ENCODE data around the gene CMTM7.
A peak's percentile ranks its signal among the peaks of the same experiment; 100 is the strongest.

CMTM7 gene

DNA sequence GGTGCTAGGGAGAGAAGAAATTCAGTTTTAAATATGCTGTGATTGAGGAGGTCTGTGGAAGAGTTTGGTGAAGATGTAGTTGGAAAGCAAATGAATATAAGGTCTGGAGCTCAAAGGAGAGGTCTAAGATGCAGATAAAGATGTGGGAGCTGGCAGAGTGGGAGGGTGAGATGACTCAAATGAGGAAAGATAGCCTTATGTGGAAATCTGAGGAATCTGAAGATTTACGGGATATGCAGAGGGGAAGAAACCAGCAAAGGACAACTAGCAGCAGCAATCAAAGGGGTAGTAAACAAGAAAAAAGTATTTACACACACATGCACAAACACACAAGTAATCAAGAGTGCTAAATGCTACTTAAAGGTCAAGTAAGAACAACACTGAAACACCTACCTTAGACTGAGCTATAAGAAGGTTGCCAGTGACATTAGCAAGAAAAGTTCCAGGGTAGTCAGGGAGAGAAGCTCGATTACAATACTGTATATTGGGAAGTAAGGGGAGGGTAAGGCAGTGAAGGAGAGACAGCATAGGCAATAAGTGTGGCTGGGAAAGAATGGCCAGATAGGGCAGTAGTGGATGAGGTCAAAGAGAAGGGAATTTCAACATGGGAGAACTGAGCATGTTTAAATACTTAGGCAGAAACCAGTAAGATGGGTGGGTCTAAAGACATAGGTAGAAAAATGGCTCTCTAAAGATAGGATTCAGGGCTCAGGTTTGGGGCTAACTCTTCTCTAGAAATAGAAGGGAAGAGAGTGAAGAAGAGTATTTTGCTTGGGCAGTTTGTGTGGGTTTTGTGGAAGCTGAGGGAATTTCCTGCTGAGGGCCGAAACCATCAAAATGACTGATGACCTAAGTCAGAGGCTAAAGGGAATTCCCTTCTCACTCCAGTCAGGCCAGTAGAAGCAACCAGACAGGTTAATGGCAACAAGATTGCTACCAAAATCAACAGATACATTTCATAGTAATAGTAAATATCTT, 102.1 kb downstream of the CMTM7 start:
- WGBS (ENCODE audit: extremely low coverage, insufficient coverage, insufficient read length), result no CpG with 5 or more reads among the region's 3 CpGs
- peak; percentile 17 to 57 for DNase-seq
- no peak overlapping the region for H4K8ac ChIP-seq (ENCODE audit: low read depth, low read length)
- H3K79me1 ChIP-seq (ENCODE audit: low read length), result no peaks in the 10 kb centered on the region
- H2BK12ac ChIP-seq (ENCODE audit: low read length), result no peak overlapping the region
- H2AK5ac ChIP-seq (ENCODE audit: low read length), result peak overlapping the region; percentile 64
- H3K27ac ChIP-seq (ENCODE audit: low read depth, low read length), result peak overlapping the region; percentile 1
- no peaks in the 10 kb centered on the region for H3K9me3 ChIP-seq (ENCODE audit: insufficient read depth, low read depth, low read length)
- H3K4me2 ChIP-seq (ENCODE audit: low read length), result no peak overlapping the region
- H2BK120ac ChIP-seq (ENCODE audit: insufficient read depth, low read length, poor library complexity), result no peak overlapping the region
- H3K4me1 ChIP-seq (ENCODE audit: control insufficient read depth in 1 of 2, insufficient read depth in 2 of 2, low read length in 2 of 2), result peaks cover 8 to 13% of the 10 kb centered on the region in 2 experiments
- no peak overlapping the region for H4K12ac ChIP-seq (ENCODE audit: low read depth, low read length)
- H3K23ac ChIP-seq (ENCODE audit: low read length), result no peak overlapping the region
- no peak overlapping the region for H3K14ac ChIP-seq (ENCODE audit: low read length)
- no peaks in the 10 kb centered on the region for H3K27me3 ChIP-seq (ENCODE audit: insufficient read depth, low read length)
- no peak overlapping the region for H2AFZ ChIP-seq (ENCODE audit: insufficient read depth, low read length, poor library complexity)
- H3K4ac ChIP-seq (ENCODE audit: low read depth, low read length), result no peak overlapping the region
- no peaks in the 10 kb centered on the region for H3K79me2 ChIP-seq (ENCODE audit: control insufficient read depth, insufficient read depth, low read length, poor library complexity)
- H2BK5ac ChIP-seq (ENCODE audit: low read depth, low read length, poor library complexity), result no peak overlapping the region
- no peak overlapping the region for H3K18ac ChIP-seq (ENCODE audit: low read length)
- H4K91ac ChIP-seq (ENCODE audit: low read depth, low read length), result no peak overlapping the region
- H3K9ac ChIP-seq (ENCODE audit: low read length), result no peak overlapping the region
- no peak overlapping the region for H3K4me3 ChIP-seq (ENCODE audit: low read depth, low read length)
- no peaks in the 10 kb centered on the region for H3K36me3 ChIP-seq (ENCODE audit: control insufficient read depth in 1 of 2, insufficient read depth in 2 of 2, low read length in 2 of 2)

DNA sequence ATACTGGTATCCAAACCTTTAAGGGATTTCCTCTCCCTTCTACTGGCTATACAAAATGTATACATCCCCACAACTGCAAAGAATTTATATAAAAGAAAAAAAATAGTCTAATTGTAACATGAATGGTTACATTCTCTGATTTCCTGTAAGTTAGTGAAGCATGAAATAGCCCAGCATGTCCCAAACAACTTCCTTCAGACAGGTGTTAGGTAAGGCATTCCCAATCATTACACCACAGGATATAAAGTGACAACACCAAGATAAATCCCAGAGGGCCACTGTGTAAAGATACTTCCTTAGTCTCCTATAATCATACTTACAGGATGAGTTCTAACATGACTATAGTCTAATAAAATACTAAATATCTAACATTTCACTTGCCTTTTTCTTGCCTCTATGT, 103.4 kb downstream of the CMTM7 start:
- Histone ChIP-seq H4K8ac (ENCODE audit: low read depth, low read length) (no peak overlapping the region), H3K79me2 (ENCODE audit: control insufficient read depth, insufficient read depth, low read length, poor library complexity) (no peaks in the 10 kb centered on the region), H3K36me3 (ENCODE audit: control insufficient read depth in 1 of 2, insufficient read depth in 2 of 2, low read length in 2 of 2) (no peaks in the 10 kb centered on the region), H2BK12ac (ENCODE audit: low read length) (no peak overlapping the region), H3K14ac (ENCODE audit: low read length) (no peak overlapping the region), H4K91ac (ENCODE audit: low read depth, low read length) (no peak overlapping the region), H3K27ac (ENCODE audit: low read depth, low read length) (no peak overlapping the region), H3K27me3 (ENCODE audit: insufficient read depth, low read length) (no peaks in the 10 kb centered on the region), H3K4me2 (ENCODE audit: low read length) (no peak overlapping the region), H3K18ac (ENCODE audit: low read length) (no peak overlapping the region), H3K4me1 (ENCODE audit: control insufficient read depth in 1 of 2, insufficient read depth in 2 of 2, low read length in 2 of 2) (peaks cover 8 to 13% of the 10 kb centered on the region in 2 experiments), H3K4me3 (ENCODE audit: low read depth, low read length) (no peak overlapping the region), H2AFZ (ENCODE audit: insufficient read depth, low read length, poor library complexity) (no peak overlapping the region), H3K4ac (ENCODE audit: low read depth, low read length) (no peak overlapping the region), H3K9ac (ENCODE audit: low read length) (no peak overlapping the region), H4K12ac (ENCODE audit: low read depth, low read length) (no peak overlapping the region), H2BK5ac (ENCODE audit: low read depth, low read length, poor library complexity) (no peak overlapping the region), H2AK5ac (ENCODE audit: low read length) (no peak overlapping the region), H2BK120ac (ENCODE audit: insufficient read depth, low read length, poor library complexity) (no peak overlapping the region), H3K23ac (ENCODE audit: low read length) (no peak overlapping the region), H3K79me1 (ENCODE audit: low read length) (no peaks in the 10 kb centered on the region), H3K9me3 (ENCODE audit: insufficient read depth, low read depth, low read length) (no peaks in the 10 kb centered on the region)
- DNase-seq, result no peak

DNA sequence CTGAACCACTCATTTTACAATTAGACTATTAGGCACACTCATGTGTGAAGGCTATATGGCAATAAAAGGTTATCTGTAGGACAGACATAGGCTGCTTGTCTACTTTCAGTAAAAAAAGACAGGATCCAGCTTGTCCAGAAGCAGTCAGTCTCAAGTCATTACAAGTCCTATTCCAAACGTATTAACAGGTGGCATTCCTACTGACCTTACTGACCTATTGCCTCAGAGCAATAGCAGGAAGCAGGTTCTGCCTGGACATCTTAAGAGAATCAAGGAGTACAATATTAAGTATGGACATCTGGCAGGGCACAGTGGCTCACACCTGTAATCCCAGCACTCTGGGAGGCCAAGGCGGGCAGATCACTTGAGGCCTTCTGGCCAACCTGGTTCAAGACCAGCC, 104.0 kb downstream of the CMTM7 start:
- no peaks in the 10 kb centered on the region for H3K9me3 ChIP-seq (ENCODE audit: insufficient read depth, low read depth, low read length)
- H3K4me1 ChIP-seq (ENCODE audit: control insufficient read depth in 1 of 2, insufficient read depth in 2 of 2, low read length in 2 of 2), result peaks cover 8 to 13% of the 10 kb centered on the region in 2 experiments
- no peaks in the 10 kb centered on the region for H3K27me3 ChIP-seq (ENCODE audit: insufficient read depth, low read length)
- no peak overlapping the region for H3K18ac ChIP-seq (ENCODE audit: low read length)
- no peak overlapping the region for H2AK5ac ChIP-seq (ENCODE audit: low read length)
- no peak overlapping the region for H3K4me3 ChIP-seq (ENCODE audit: low read depth, low read length)
- H2BK12ac ChIP-seq (ENCODE audit: low read length), result no peak overlapping the region
- no peak overlapping the region for H2BK5ac ChIP-seq (ENCODE audit: low read depth, low read length, poor library complexity)
- no peak overlapping the region for H3K27ac ChIP-seq (ENCODE audit: low read depth, low read length)
- H3K36me3 ChIP-seq (ENCODE audit: control insufficient read depth in 1 of 2, insufficient read depth in 2 of 2, low read length in 2 of 2), result no peaks in the 10 kb centered on the region
- H4K12ac ChIP-seq (ENCODE audit: low read depth, low read length), result no peak overlapping the region
- DNase-seq, result no peak
- H3K79me2 ChIP-seq (ENCODE audit: control insufficient read depth, insufficient read depth, low read length, poor library complexity), result no peaks in the 10 kb centered on the region
- no peak overlapping the region for H3K9ac ChIP-seq (ENCODE audit: low read length)
- H2BK120ac ChIP-seq (ENCODE audit: insufficient read depth, low read length, poor library complexity), result no peak overlapping the region
- H3K14ac ChIP-seq (ENCODE audit: low read length), result no peak overlapping the region
- no peak overlapping the region for H2AFZ ChIP-seq (ENCODE audit: insufficient read depth, low read length, poor library complexity)
- no CpG with 5 or more reads among the region's 2 CpGs for WGBS (ENCODE audit: extremely low coverage, insufficient coverage, insufficient read length)
- H3K79me1 ChIP-seq (ENCODE audit: low read length), result no peaks in the 10 kb centered on the region
- no peak overlapping the region for H4K91ac ChIP-seq (ENCODE audit: low read depth, low read length)
- H3K23ac ChIP-seq (ENCODE audit: low read length), result no peak overlapping the region
- no peak overlapping the region for H3K4ac ChIP-seq (ENCODE audit: low read depth, low read length)
- H4K8ac ChIP-seq (ENCODE audit: low read depth, low read length), result no peak overlapping the region
- no peak overlapping the region for H3K4me2 ChIP-seq (ENCODE audit: low read length)

DNA sequence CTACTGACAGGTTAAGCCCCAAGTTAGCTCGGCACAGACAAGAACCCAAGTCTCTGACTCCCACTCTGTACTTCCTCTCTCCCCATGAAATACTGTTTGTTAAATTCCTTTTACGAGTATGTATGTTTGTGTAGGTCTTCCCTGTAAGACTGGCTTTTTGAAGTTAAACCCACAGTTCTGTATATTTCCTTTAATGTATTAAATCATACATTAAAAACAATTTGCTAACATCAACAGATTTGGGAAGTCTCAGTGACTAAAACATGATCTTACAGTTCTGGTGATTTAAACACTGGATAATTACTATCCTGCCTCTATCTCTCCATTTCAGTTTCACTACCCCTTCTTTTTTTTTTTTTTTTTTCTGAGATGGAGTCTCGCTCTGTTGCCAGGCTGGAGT, 106.6 kb downstream of the CMTM7 start:
- peaks cover 8 to 12% of the 10 kb centered on the region in 2 experiments for H3K4me1 ChIP-seq (ENCODE audit: control insufficient read depth in 1 of 2, insufficient read depth in 2 of 2, low read length in 2 of 2)
- H3K27ac ChIP-seq (ENCODE audit: low read depth, low read length), result no peak overlapping the region
- no peaks in the 10 kb centered on the region for H3K36me3 ChIP-seq (ENCODE audit: control insufficient read depth in 1 of 2, insufficient read depth in 2 of 2, low read length in 2 of 2)
- no peak overlapping the region for H2BK120ac ChIP-seq (ENCODE audit: insufficient read depth, low read length, poor library complexity)
- H3K14ac ChIP-seq (ENCODE audit: low read length), result no peak overlapping the region
- H3K79me1 ChIP-seq (ENCODE audit: low read length), result peaks cover 4% of the 10 kb centered on the region
- no CpG with 5 or more reads among the region's 3 CpGs for WGBS (ENCODE audit: extremely low coverage, insufficient coverage, insufficient read length)
- no peak overlapping the region for H3K4me3 ChIP-seq (ENCODE audit: low read depth, low read length)
- H3K9ac ChIP-seq (ENCODE audit: low read length), result no peak overlapping the region
- no peak overlapping the region for H3K4me2 ChIP-seq (ENCODE audit: low read length)
- H3K27me3 ChIP-seq (ENCODE audit: insufficient read depth, low read length), result no peaks in the 10 kb centered on the region
- peaks cover 5% of the 10 kb centered on the region for H3K79me2 ChIP-seq (ENCODE audit: control insufficient read depth, insufficient read depth, low read length, poor library complexity)
- peaks cover 2% of the 10 kb centered on the region for H3K9me3 ChIP-seq (ENCODE audit: insufficient read depth, low read depth, low read length)
- H2BK5ac ChIP-seq (ENCODE audit: low read depth, low read length, poor library complexity), result no peak overlapping the region
- no peak for DNase-seq
- H4K8ac ChIP-seq (ENCODE audit: low read depth, low read length), result no peak overlapping the region
- H3K18ac ChIP-seq (ENCODE audit: low read length), result no peak overlapping the region
- H3K4ac ChIP-seq (ENCODE audit: low read depth, low read length), result no peak overlapping the region
- no peak overlapping the region for H2BK12ac ChIP-seq (ENCODE audit: low read length)
- no peak overlapping the region for H4K12ac ChIP-seq (ENCODE audit: low read depth, low read length)
- no peak overlapping the region for H3K23ac ChIP-seq (ENCODE audit: low read length)
- no peak overlapping the region for H2AFZ ChIP-seq (ENCODE audit: insufficient read depth, low read length, poor library complexity)
- H2AK5ac ChIP-seq (ENCODE audit: low read length), result no peak overlapping the region
- no peak overlapping the region for H4K91ac ChIP-seq (ENCODE audit: low read depth, low read length)

All from trophoblast cell (in vitro differentiated cells and primary cell).